ENCODE measurements around the gene AFF4. TPM values are rescaled to one million over a fixed set of nuclear protein-coding genes. Genes with fewer than 3 reads are reported as not detected.

AFF4 gene
- total and polyA plus RNA-seq, 9 of the 15 experiments (the other 6 are each of a cell fraction or from before 2014, with no cell fraction given): 1.7 to 25.8 (median 17.9) TPM

GRCh38 chr5:132876020-132876759, 87.2 kb downstream of the AFF4 start:
- H3K36me3 ChIP-seq (ENCODE audit: control insufficient read depth, insufficient read depth, low read length): peaks cover 56% of the 10 kb centered on the region
- H3K27me3 ChIP-seq (ENCODE audit: control insufficient read depth in 2 of 2, insufficient read depth in 2 of 2, low read length in 2 of 2): no peaks in the 10 kb centered on the region
- in situ Hi-C loops (cut with MboI): no loop called here
- intact Hi-C loops (cut with micrococcal nuclease): no loop called here
- H3K9ac ChIP-seq (ENCODE audit: insufficient read depth in 1 of 2, low read depth in 2 of 2, low read length in 2 of 2): no peak overlapping the region
- no peaks in the 10 kb centered on the region for H3K9me3 ChIP-seq (replicated peaks; ENCODE audit: control insufficient read depth, insufficient read depth, low read depth, low read length)
- no peak overlapping the region for H2AFZ ChIP-seq (ENCODE audit: low read depth, low read length)
- BruUV-seq (replicated peaks): no TSS peak
- peaks cover 0 to 19% of the 10 kb centered on the region in 2 experiments; a peak in 2 of 5 replicates for H3K4me1 ChIP-seq (replicated peaks in 1 of 2; ENCODE audit: control insufficient read depth in 2 of 2, insufficient read depth in 2 of 2, low read length in 2 of 2)
- TF ChIP-seq ZNF146 (CRISPR knock-in tag; IDR thresholded peaks at IDR 0.05; ENCODE audit: unreplicated experiment) (no peak), SMAD1 (IDR thresholded peaks at IDR 0.05; ENCODE audit: low read depth, low read length, partially characterized antibody) (no peak), RBM15 (IDR thresholded peaks at IDR 0.05; ENCODE audit: insufficient read depth, low read length) (no peak), PYGO2 (tag; IDR thresholded peaks at IDR 0.05) (no peak), CBFA2T3 (IDR thresholded peaks at IDR 0.05) (no peak), ELF4 (CRISPR knock-in tag; IDR thresholded peaks at IDR 0.05) (no peak), MBD1 (CRISPR knock-in tag; IDR thresholded peaks at IDR 0.05) (no peak), HNRNPUL1 (IDR thresholded peaks at IDR 0.05; ENCODE audit: low read length) (no peak), HNRNPH1 (optimal IDR thresholded peaks at IDR 0.05; ENCODE audit: low read depth, low read length) (no peak), DIDO1 (tag; IDR thresholded peaks at IDR 0.05; ENCODE audit: low read depth) (no peak)
- H3K79me2 ChIP-seq (ENCODE audit: control insufficient read depth, insufficient read depth, low read length): no peaks in the 10 kb centered on the region
- no peak for DNase-seq (ENCODE audit: extremely low read depth in 1 of 4, low spot score in 3 of 4)
- H4K20me1 ChIP-seq (replicated peaks; ENCODE audit: control insufficient read depth, insufficient read depth, low read length): peaks cover 4% of the 10 kb centered on the region; the same call in 1 of the 2 replicates
- H3K4me3 ChIP-seq: no peak overlapping the region
- POLR2A ChIA-PET: interaction anchor here (1.1 to 2.2 kb wide), 2 partner anchors 10 to 13 kb away, joined by 3 to 12 read pairs; partner anchors contain the start of genes GDF9 and UQCRQ
- CTCF ChIA-PET (ENCODE audit: low intra/inter-chr PET ratio): interaction anchor here (0.6 kb wide), 1 partner anchor 1278 kb away, joined by 3 read pairs; no protein-coding TSS in a partner anchor
- no peak for ATAC-seq
- no peak overlapping the region for H3K27ac ChIP-seq (ENCODE audit: extremely low read depth, low read depth, low read length)
- no peaks in the 10 kb centered on the region for H3K9me1 ChIP-seq (ENCODE audit: control insufficient read depth, insufficient read depth, low read length)
- 60% methylated on average over 1 of the region's 1 CpG for WGBS (ENCODE audit: insufficient coverage, low coverage, missing lambda C conversion rate)
- H3K4me2 ChIP-seq (ENCODE audit: insufficient read depth, low read length): no peak overlapping the region
- no peak for FAIRE-seq

Data from K562 (cell line).